Stimulated activated CD8-positive, alpha-beta memory T cell treated with anti-CD3 and anti-CD28 coated beads, Interleukin-15, amount 100 ng/mL, for 24 hours (primary cell): ENCODE data around the gene ADPRS.

ENCODE experiments used
- DNase-seq: peaks from one replicate; pipeline ENCODE4 v3.0.0-alpha.2; 2020; ENCODE audit warnings: low read depth

Gene ADPRS

DNA sequence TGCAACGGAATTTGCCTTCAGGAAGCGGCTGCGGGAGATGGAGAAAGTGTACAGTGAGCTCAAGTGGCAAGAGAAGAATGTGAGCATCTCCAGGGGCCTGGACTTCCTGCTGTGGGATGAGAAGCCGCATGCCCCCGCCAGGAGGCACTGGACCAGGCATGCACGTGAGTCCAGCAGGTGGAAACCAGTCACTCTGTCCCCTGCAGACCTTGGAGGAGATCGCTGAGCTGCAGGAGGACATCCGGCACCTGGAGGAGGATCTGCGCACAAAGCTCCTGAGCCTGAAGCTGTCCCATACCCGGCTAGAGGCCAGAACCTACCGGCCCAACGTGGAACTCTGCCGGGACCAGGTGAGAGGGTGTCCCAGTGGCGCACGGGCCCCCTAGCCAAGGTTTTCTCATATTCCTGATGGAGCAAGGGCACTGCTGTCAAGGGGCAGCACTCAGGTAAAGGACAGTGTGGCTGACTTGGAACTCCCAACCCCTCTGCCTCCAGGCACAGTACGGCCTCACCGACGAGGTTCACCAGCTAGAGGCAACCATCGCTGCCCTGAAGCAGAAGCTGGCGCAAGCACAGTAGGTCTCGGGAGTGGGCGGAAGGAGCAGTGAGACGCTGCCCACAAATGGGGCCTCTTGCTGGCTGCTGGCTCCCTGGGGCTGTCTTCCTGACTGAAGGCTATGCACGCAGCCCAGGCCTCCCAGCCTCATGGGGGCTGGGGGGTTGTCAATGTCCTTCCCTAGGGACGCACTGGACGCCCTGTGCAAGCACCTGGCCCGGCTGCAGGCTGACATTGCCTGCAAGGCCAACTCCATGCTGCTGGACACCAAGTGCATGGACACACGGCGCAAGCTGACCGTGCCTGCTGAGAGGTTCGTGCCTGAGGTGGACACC lies 1.2 kb upstream of the ADPRS start:
- no peak for DNase-seq

DNA sequence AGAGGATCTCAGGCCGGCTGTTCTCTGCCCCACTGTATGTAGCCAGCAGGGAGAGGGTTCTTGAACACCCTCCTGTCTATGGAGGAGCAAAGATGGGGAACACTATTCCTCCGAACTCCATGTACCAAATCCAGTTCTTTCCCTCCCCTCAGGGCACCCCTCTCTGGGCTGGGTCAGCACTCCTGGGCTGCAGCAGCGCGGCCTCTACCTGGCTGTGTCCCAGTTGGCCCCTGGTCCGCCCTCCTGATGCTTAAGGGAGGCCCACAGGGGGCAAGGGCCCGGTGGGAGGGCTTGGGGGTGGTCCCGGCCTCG lies 471 bp upstream of the ADPRS start:
- no peak for DNase-seq

DNA sequence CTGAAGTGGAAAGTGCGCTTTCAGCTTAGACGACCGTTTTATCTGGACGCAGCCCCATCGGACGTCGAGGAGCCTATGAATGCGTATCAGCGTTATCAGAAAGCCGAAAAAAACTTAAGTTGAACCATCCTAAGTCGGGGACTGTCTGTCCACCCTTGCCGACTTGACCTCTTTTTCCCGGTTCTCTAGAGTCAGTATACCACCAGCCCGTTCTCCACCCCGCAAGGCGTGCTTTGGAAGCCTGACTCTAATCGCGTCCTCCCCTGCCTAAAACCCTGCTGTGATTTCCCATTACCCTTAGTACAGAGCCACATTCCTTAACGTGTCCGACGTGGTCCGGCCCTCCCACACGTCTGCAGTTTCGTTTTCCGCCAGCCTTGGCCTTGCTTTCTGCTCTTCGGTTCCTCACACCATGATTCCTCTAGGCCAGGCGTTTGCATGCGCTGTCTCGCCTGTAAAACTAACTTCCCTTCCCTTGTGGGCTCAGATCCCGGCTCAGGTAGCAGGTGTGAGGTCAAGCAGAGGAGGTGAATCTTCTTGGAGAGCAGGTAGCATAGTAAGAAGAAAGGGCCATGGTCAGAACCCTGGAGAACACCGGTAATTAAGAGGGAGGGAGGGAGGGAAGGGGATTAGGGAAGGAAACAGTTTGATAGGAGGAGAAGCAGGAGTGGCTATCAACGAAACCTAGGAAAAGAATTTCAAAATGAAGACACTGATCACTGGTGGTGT lies 865 bp downstream of the ADPRS start:
- no peak for DNase-seq

DNA sequence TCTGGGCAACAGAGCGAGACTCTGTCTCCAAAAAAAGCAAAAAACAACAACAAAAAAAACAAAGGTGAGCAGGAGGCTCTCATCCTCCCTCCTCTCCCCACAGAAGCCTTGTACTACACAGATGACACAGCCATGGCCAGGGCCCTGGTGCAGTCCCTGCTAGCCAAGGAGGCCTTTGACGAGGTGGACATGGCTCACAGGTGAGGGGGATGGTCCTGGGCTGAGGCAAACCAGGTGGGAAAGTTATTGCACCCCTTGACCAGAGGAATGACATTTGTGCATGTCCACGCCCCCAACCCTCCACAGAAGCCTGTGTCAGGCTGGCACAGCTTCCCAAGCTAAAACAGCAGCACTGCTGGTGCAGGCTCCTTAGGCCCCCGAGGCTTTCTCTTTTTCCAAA lies 2.4 kb downstream of the ADPRS start:
- no peak for DNase-seq

DNA sequence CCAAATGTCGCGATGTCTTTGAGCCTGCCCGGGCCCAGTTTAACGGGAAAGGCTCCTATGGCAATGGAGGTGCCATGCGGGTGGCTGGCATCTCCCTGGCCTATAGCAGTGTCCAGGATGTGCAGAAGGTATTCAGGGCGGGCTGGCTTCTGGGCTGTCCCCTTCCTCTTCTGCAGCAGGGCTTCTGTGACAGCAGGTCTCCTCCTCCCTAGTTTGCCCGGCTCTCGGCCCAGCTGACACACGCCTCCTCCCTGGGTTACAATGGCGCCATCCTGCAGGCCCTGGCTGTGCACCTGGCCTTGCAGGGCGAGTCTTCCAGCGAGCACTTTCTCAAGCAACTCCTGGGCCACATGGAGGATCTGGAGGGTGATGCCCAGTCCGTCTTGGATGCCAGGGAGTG lies 3.0 kb downstream of the ADPRS start:
- DNase-seq = no peak

DNA sequence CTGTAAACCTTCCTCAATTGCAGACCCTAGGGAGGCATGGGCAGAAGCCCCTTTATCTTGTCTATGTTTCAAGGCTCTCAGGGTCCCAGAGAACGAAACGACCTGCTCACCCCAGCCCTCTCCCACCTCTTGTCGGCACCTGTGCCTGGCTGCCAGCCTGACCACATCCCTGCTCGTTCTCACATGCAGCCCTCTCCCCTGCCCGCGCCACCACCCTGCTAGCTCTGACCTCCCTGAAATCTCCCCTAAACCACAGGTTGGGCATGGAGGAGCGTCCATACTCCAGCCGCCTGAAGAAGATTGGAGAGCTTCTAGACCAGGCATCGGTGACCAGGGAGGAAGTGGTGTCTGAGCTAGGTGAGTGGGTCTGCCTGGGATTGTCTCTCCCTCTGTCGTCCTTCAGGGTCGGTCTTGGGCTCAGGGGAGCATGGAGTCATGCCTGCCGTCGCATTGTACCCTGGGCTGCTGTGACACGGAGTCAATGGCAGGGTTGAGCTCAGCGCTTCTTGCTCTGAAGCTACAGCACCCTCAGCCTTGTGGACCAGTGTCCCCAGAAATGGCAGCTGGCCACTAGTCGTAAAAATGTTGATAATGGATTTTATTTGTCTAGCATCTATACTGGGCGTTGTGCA lies 3.6 kb downstream of the ADPRS start:
- DNase-seq = no peak

GRCh38 chr1:36092798-36093185 lies 4.1 kb downstream of the ADPRS start:
- no peak for DNase-seq

- DNase-seq = no peak
These were observed 4.5 kb downstream of the ADPRS start for GRCh38 chr1:36093226-36093625.

- no peak for DNase-seq
These were observed 5.2 kb downstream of the ADPRS start for GRCh38 chr1:36093929-36094328.

DNA sequence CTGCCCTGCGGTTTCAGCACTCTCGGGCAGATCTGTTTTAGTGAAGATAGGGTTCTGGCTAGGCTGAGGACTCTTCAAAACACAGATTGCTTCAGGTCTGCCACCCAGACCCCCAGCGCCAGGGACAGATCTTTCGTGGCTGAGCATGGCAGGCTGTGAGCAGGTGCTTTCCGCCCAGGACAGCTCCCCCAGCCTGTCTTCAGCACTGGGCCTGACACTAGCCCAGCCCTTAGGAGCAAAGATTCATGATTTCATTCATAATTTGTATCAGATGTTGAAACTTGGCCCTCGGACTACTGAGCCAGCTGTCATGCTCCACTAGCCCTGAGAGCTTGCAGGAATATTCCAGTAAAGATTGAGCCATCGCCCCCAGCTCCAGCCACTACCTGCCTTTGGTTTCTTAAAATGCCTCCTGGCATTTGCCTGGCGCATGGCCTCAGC lies 5.9 kb downstream of the ADPRS start:
- DNase-seq = no peak

DNA sequence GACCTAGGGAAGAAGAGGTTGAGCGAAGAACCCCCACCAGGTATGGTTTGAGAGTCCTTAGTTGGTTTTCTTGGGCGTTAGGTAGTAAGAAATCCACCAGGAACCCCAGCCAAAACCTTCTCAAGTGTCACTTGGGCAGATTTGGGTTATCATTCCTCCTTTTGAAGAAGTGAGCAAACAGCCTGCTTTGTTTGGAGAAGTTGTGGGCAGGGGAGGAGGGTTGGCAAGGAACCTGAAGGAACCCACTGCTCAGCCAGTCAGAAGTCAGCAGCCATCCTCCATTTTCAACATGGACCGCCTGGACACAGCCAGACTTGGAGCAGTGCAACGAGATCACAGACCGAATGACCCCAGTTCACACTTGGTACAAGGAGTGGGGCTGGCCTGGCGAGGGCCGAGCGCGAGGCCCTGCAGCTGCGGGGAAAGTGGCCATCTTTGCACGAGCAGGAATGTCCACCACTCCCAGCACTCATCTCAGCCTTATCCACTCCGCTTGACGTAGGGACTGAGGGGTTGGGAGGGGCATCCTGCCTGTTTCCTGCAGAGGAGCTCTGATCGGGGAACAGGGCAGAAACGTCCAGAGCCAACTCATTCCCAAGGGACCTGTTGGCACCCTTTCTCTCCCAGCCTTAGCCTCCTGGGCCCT lies 7.2 kb downstream of the ADPRS start:
- DNase-seq = no peak

GRCh38 chr1:36096500-36097432 lies 8.1 kb downstream of the ADPRS start:
- DNase-seq = no peak

GRCh38 chr1:36097693-36098585 lies 9.2 kb downstream of the ADPRS start:
- no peak for DNase-seq

- no peak for DNase-seq
These were observed 10.1 kb downstream of the ADPRS start for GRCh38 chr1:36098650-36099365.

DNA sequence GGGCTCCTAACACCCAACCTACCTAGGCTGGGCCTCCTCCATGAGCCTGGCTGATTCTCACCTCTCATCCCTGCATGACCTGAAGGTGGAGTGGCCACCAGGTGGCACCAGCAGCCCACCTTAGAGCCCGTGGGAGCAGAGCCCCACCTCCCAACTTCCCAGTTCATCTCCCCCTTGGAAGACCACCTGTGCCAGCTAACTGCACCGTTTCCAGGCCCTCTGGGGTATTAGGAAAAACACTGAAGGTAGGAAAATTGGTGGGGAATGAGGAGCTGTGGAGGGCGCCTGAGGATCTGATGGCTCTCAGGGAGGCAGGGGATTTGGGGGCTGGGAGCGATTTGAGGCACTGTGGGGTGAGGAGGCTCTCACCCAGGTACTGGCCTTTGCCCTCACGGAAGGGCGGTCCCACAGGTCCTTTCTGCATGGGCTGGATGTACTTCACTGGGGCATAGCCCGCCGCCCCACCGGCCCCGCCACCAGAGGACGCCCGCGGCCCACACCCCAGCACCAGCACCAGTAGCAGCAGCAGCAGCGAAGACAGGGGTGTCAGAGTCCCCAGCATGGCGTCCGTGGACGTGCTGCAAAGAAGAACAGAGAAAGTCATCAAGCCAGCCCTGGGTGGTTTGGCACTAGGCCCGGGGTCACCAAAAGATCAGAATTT lies 11.1 kb downstream of the ADPRS start:
- peak; percentile 61 for DNase-seq

GRCh38 chr1:36100376-36100775 lies 11.7 kb downstream of the ADPRS start:
- DNase-seq = no peak

DNA sequence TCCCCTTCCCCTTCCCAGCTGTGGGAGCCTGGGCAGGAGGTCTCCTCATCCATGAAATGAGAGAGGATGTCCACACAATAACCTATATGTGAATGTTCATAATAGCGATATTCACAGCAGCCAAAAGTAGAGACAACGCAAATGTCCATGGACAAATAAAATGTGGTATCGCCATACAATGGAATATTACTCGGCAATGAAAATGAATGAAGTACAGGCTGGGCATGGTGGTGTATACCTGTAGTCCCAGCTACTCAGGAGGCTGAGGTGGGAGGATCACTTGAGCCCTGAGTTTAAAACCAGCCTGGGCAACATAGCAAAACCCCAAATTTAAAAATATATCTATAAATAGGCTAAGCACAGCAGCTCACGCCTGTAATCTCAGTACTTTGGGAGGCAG lies 12.9 kb downstream of the ADPRS start:
- DNase-seq = no peak

DNA sequence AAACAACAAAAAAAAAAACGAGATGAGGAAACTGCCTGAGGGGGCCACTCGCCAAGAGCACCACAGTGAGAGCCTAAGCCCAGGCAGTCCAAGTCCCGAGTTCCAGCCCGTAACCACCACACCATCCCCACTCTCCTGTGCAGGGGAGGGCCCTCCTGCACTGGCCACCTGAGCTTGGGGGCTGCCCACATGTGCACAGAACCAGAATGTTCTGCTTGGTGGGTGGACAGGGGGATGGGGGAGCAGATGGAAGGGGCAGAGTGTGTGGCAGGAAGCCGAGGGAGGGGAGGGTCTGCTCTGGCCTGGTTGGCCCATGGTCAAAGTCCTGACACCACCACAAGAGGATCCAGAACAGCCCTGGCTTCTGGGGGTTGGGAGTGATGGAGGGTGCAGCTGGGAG lies 17.6 kb downstream of the ADPRS start:
- no peak for DNase-seq

GRCh38 chr1:36107394-36107793 lies 18.7 kb downstream of the ADPRS start:
- DNase-seq = no peak
